HG03045 (cell line): ENCODE data around the gene IFT20.
"Not testable (repeated sequence)": the region's sequence is repeated elsewhere in the genome, so short reads cannot be mapped to it uniquely, and the experiment has no call there.

Source experiments
- ATAC-seq: cut with Tn5 transposase; IDR thresholded peaks from one replicate; pipeline ENCODE4 v1.9.1; 2021; ENCODE audit warnings: mild to moderate bottlenecking, moderate library complexity; ENCODE audit not compliant: unreplicated experiment

IFT20 gene

DNA sequence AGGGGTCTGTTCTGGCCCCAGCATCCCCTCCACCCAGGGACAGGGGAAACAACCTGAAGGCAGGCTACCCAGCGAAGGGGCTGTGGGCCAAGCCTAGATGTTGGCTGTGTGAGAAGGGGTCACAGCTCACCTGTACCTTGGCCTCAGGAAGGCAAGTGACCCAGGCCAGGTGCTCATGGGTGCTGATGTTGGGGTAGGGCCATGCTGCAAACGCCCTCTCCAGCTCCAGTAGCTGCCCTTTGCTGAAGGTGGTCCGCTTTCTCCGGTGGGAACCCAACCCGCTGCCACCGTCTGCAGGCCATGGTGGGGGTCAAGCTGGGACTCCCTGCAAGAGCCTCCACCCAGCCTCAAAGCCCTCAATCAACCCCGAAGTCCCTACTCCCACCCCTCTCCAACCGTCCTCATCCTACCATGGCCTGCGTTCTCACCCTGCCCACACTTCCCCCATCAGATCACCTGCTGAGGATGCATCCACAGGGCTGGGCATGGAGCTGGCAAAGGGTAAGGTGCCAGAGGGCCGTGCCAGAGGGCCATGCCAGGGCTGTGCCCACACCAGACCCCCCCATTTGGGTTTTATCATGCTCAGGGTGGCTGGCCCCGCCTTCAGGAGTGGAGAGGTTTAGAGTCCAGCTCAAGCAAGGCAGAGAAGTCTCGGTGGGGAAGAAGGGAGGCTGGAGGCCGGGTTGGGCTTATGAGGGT lies 29.5 kb upstream of the IFT20 start, which contains the start of gene SEBOX:
TSS of gene SEBOX (minus strand) at position 535 of the 699 bp plus-strand sequence. CDS start at position 487, 48 bp downstream.
- no peak for ATAC-seq

DNA sequence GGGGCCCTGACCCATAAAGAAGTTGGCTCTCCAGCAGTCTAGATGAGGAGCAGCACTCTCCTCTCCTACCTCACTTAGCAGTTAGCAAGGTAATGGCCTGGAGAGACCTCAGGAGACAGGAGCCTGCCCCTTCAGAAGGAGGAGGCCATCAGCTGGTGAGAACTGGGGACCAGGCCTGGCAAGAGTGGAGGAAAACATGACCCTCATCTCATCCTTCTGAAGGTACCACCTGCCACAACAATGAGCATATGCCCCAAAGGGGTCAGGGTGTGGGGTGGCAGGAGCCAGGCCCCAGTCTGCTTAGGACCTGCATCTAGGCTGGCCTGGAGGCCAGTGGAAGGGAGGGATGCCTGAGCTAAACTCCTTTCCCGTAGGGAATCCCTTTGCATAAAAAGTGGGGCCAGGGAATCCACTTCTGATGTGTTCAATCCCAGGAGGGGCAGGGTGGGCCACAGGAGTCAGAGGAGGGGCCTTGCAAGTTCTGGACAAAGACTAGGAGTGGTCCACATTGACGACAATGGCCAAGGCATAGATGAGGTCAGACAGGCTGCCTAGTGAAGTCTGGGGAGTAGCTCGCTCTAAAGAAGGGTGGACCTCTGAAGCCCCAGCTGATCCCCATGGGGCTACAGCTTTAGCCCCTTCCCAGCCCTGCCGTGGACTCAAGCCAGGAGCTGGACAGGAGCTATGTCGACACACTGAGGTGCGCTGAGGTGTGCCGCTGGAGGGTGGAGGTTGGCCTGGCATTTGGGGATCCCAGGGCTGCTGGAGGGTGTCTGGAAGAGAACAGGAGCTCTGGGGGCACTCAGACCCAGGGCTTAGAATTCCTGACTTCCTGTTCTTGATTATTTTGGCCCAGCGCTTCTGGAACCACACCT lies 28.7 kb upstream of the IFT20 start:
- no peak for ATAC-seq

DNA sequence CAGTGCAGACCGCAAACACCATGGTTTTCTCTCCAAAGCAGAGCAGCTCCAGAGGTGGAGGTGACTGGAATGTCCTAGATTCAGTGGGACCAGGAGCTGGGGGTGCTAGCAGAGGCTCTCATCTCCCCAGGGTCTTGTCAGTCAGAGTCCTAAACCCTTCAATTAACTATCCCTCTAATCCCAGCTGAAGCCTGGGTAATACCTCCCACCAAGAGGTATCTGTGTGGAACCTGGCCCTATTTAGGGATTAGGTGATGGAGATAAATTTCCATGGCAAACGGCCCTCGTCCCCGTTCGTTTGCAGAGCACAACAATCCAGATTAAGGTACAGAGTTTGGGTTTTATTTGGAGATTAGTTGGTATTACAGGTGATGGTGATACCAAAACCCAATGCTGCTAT lies 27.9 kb upstream of the IFT20 start:
- no peak for ATAC-seq

DNA sequence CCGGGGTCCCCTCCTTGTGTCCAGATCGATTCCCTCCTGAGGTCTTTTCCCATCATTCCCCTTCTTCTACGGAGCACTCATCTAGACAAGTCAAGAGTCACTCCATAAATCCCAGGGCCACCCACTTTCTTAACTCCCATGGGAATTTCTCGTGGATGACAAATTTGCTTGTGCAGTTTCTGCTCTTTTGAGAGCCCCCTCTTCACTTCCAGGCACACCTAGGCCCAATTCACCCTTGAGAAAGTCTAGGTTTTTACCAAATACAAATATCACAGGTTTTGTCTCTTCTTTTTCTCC lies 22.6 kb upstream of the IFT20 start:
- ATAC-seq = no peak

DNA sequence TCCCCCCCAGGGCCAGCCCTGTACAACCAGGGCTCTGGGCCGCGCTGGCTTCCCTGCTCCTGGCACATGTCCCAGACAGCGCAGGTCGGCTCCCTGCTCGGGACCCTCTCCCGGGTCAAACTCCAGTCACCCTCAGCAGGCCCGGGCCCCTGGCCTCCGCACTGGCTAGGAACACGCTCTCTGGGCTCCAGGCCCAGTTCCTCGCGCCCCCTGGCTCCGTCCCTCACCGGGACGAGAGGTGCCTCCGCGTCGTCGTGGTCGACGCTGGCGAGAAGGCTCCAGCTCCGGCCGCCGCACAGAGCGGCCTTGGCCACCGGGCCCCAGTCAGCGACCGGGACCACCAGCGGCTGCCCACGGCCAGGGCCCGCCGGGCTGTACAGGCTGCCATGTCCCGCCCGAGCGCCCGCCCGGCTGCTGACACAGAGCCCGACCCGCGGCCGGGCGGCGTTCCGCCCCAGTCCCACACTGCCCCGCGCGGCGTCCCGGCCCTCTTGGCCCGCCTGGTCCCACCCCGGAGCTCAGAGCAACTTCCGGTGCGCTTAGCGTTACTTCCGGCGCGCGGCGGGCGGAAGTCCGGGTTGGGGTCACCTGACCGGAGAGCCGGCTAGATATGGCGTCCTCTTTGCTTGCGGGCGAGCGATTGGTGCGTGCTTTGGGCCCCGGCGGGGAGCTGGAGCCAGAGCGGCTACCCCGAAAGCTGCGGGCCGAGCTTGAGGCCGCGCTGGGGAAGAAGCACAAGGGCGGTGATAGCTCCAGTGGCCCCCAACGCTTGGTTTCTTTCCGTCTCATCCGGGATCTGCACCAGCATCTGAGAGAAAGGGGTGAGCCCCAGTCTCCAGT lies 22.0 kb upstream of the IFT20 start, which contains the start of gene POLDIP2:
TSS of gene POLDIP2 (minus strand) at position 467 of the 840 bp plus-strand sequence. CDS start at position 388, 79 bp downstream.
- ATAC-seq = peak; percentile 96

DNA sequence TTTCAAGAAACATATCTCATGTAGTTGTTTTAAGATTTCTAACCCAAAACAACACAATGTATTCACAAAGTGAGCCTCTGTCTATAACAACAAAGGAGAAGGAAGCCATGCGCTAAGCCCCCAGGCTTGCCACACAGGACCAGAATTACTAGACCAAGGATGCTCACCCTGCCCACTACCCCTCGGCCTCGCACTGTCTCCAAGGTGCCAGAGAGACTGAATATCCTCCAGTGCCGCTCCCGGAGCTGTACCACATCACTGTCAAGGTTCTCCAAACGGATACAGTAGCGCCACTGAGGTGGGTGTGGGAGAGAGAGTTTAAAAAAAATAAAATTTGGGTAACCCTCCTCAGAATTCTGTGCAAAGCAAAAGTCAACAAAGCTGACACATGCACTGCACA lies 15.0 kb upstream of the IFT20 start:
- no peak for ATAC-seq

DNA sequence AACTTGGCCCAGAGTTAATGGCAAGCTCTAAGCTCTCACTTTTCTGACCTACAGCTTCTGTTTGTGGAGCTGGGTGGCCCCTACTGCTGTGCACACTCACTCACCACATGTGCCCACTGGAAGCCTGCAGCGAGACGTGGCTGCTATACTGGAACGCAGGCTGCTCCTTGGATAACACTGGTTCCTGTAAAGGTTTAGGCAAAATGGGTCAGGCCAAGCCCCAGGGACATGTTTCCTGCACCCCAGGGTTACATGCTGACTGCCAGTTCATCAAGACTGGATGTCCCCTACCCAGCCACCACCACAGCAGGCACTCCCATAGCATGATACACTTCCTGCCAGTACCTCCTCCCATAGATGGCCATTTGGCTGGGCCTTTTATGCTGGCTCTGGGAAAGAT lies 13.7 kb upstream of the IFT20 start:
- ATAC-seq = no peak

DNA sequence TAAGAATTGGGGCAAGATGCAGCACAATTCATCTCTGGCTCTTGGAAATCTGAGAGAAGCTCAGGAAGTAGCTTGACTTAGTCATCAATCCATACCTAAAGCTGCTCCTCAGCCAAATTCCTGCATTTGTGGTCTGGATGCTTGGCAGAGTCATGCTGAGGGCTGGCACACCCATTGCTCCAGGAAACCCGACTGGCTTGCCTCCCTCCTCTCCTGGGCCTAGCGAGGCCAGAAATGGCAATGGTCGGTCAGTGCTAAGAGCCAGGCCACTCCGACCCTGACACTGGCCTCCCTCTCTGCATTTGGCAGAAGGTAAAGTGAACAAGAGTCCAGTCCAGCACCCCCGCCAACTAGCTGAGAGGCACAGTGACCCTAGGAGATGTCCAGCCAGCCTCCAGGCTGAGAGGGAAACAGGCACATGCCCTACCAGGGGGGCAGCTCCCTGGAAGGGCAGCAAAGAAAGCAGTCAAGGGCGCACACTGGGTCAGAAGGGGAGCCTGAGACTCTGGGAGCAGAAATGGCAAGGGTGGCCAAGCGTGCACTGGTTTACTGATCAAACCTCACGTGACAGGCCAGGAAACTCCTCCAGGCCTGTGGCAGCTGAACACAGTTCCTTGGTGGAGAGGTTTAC lies 12.1 kb upstream of the IFT20 start:
- no peak for ATAC-seq

DNA sequence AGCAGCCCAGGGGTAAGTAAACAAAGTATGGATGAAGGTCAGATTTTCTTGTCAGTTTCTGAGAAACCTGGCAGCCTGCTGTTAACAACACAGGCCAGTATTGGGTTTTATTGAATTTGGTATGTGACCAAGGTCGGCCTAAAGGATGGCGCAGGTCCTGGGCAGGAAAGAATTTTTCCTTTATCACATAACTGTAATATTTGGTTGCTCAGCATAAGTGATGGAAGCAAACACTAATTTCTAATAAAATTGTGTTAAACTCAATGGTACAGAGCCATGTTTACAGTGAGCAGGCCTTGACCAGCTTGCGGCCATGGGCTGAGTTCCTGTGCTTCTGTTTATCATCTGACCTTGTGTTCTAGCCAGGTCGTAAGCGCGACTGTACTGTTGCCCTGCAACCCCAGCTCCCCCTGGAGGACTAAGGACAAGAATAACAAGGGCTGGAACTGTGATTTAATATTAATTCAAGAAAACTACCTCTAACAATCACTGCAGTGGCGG lies 11.5 kb upstream of the IFT20 start:
- ATAC-seq = no peak

DNA sequence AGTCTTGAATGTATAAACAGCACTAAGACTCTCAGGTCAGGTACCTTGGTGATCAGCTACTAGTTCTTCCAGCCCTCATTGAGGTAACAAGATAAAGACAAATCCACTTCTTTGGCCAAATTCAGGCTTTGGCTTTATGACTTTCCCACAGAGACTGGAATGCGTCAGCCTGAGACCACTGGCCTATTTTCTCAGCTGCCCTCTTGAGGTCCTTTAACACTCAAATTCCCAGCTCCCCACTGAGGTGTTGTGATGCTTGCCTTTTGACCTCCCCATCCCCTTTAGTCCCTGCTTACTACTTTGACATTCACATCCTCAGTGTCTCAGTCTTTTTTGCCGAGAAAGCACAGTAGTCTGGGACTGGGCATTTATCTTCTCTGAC lies 10.9 kb upstream of the IFT20 start:
- no peak for ATAC-seq

DNA sequence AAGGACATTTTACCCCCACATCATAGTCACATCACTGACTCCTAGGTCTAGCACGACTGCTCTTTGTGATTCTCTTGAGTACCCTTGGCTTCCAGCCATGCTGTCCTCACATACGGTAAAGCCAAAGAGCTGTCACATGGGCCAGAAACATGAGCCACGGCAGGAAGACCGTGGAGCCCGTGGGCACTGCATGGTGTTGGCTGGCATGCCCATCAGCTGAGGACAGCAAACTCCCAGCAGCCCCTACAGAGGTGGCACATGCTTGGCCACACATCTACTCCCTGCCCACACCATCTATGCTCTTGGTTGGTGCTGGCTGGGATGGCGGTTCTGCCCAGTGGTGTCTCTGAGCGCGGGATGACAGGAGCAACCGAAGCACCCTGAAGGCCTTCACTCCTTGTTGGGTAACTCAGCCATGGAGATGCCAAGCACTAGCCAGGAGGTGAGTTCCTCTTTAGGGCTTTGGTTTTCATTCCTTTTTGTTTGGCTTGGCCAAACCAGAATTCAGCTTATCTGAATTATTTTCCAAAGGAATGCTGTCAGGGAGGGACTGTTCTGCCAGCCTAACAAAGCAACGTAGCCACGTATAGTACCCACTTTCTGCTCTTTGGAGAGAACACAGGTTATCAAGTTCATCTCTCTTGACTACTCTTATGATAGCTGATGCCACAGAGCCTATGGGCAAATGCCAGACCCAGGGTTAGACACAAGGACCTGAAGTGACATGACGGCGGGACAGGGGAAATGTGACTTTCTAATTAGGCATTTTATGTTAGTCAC lies 10.3 kb upstream of the IFT20 start:
- no peak for ATAC-seq

DNA sequence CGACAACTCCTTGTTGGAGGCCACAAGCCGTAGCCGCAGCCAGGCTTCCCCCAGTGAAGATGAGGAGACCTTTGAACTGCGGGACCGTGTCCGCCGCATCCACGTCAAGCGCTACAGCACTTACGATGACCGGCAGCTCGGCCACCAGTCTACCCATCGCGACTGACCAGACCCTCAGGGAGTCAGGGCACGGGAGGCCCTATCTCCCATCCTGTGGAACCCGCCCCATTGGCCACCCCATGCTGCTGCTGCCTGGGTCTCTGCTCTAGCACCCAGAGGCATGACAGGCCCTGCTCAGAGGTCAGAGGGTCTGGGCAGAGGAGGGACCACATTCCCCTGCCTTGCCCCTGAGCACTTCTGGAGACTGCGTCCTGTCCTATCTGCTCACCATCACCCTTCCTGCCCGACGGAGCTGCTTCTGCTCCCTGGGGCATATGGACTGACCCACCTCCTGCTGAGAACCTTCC lies 9.2 kb upstream of the IFT20 start:
- ATAC-seq = no peak

DNA sequence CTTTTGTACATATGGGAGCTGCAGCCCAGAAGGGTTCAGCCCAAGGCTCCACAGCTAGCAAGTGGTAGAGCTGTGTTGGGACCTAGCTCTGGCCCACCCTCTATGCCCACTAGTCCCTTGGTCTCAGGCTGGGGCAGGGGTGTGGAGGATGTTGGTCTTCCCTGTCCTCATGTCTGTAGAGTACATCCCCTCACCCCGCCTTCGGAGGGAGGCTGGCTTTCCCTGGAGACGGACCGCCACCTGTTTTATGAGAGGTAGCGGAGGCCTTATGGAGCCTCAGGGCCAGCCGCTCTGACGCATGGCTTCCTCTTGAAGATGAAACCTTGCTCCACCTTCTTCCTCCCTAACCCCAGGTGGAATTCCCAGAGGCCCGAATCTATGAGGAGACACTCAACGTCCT lies 8.7 kb upstream of the IFT20 start:
- no peak for ATAC-seq

DNA sequence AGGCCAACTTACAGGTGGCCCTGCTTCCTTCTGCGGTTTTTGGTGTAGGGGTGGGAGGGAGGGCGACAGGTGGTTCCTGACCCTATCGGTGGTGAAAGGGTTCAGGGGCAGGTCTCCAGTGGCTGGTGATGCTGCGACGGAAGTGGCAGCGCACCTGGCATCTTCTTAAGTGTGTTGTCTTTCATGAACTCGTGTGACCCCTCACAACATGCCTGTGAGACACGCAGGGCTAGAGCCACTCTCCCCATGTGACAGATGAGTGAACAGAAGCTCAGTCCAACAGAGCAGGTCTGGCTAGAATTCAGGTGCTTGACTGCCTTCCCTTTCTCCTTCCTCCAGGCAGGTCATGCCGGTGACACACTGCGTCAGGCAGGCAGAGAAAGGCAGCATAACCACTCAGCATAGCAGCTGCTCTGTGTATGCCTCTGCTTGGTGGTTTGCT lies 8.2 kb upstream of the IFT20 start:
- no peak for ATAC-seq

DNA sequence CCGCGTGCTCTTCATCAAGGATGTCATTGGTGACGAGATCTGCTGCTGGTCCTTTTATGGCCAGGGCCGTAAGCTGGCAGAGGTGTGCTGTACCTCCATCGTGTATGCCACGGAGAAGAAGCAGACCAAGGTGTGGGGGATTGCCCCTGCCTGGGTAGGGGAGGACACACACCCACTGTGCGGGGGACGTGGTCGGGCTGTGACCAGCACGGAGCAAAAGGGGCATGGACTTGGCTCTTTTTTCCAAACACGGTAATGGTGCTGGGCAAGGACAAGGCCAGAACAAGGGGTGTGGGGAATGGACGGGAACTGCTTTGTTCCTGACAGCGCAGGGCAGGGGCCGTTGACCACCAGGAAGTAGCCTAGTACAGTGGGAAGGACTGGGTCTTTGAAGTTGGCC lies 7.0 kb upstream of the IFT20 start:
- ATAC-seq = no peak

DNA sequence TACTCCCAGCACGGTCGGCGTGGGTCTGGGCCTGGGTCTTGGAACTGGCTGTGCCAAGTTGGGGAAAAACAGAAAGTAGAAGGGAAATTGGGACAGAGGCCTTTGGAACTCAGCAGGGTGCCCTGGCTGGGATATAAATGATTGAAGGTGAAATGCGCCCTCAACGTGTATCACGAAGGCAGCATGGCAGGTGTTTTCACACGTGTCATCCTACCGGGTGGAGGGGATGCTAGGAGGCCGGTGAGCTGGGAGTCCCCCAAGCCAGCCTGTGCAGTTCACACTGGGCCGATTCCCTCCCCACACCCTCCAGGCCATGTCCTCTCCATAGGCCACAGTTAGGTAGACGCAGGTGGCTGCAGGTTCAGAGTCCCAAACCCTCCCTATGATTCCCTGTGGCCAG lies 6.2 kb upstream of the IFT20 start:
- ATAC-seq = no peak

DNA sequence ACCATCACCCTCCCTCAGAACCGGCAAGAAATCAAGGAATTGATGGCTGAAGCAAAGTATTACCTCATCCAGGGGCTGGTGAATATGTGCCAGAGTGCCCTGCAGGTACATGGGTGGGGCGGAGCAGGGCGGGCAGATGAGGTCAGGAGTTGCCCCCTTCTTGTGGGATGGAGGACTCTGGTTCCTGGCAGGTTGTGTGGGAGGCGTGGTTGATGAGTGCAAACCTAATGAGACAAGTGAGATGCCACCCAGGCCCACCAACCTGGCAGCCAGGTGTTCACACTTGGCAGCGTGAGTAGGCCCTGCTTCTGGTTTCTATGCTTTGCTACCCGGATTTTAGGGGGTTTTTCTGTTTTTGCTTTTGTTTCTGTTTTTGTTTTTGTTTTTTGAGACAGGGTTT lies 5.1 kb upstream of the IFT20 start:
- ATAC-seq = no peak

DNA sequence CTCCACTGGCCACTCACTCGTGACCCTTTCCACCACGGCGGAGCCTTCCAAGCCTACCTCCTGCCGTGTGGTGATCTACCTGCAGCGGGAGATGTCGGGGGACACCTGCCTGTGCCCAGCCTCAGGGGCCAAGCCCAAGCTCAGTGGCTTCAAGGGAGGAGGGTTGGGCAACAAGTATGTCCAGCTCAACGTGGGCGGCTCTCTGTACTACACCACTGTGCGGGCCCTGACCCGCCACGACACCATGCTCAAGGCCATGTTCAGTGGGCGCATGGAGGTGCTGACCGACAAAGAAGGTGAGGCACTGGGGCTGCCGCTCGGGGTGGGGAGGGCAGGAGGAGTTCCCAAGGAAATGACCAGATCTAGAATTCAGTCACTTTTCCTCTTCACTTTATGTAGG lies 4.2 kb upstream of the IFT20 start:
- ATAC-seq = no peak

DNA sequence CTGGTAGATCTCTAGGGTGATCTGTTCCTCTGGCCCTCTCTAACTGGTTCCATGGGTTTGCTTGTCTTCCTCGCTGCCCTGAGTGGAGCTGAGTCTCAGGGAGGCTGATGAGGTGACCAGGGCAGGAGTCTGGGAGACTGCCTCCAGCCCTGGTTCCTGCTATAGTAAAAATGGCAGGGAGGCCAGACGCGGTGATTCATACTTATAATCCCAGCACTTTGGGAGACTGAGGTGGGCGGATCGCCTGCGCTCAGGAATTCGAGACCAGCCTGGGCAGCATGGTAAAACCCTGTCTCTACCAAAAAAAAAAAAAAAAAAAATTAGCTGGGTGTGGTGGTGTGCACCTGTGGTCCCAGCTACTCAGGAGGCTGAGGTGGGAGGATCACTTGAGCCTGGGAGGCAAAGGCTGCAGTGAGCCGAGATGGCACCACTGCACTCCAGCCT lies 3.5 kb upstream of the IFT20 start:
- ATAC-seq = not testable (repeated sequence)
